Bronchial epithelial cell (primary cell): ENCODE results near the gene PREX1. TPM values are rescaled to one million over a fixed set of nuclear protein-coding genes. Genes with fewer than 3 reads are reported as not detected.

Source experiments
- DNase-seq: peaks from one replicate; pipeline ENCODE4 v3.0.0-alpha.2; 2010; ENCODE audit warnings: low read depth
- FAIRE-seq: peaks from 2 replicates; lab custom pipeline; 2011; peaks lifted over from hg19 to GRCh38; lab: Jason Lieb, UNC
- H3K27me3 ChIP-seq: 2 replicates; pipeline ENCODE4 v1.5.1; 2011; ENCODE audit warnings: low read length; ENCODE audit not compliant: control insufficient read depth, insufficient read depth
- H3K36me3 ChIP-seq: 2 replicates; pipeline ENCODE4 v1.5.1; 2011; ENCODE audit warnings: low read length; ENCODE audit not compliant: control insufficient read depth, insufficient read depth
- H3K4me3 ChIP-seq: 2 replicates; pipeline ENCODE4 v1.5.1; 2011; ENCODE audit warnings: mild to moderate bottlenecking, low read depth, low read length, control low read depth
- total RNA-seq: library from RNA; depleted of rRNA; stranded (reverse); fragments of >200 nt; gene quantifications from 2 replicates; pipeline ENCODE4 v1.2.1, GENCODE V29; 2014
- TF ChIP-seq, protein P1 (sequence below): IDR thresholded peaks from 2 replicates; pipeline ENCODE4 v1.5.1; 2011; ENCODE audit warnings: mild to moderate bottlenecking, moderate library complexity, low read length, control low read depth, inconsistent platforms; ENCODE audit not compliant: insufficient read depth, severe bottlenecking

PREX1 gene
- total RNA-seq, 1 donor from 2014 or later = under 0.01 TPM

DNA sequence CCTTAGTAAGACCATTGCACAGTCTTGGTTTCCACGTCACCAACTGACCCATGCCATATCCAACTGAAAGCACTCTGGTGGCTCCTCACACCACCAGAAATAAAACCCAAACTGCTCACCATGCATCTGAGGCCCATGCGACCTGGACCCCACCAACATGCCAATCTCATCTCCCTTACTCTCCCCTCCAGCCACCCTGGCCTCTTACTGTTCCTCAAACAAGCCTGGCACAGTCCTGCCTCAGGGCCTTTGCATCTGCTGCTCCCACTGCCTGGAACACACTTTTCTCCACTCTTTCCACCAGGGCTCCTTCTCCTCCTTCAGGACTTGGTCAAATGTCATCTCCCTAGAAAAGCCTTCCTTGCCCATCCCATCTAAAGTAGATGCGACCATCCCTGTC, 8.7 kb downstream of the PREX1 start:
- no peak overlapping the region for H3K4me3 ChIP-seq
- peaks cover 3% of the 10 kb centered on the region for H3K27me3 ChIP-seq
- DNase-seq (no peak), FAIRE-seq (no peak)
- H3K36me3 ChIP-seq = no peaks in the 10 kb centered on the region
- TF ChIP-seq, protein P1, sequence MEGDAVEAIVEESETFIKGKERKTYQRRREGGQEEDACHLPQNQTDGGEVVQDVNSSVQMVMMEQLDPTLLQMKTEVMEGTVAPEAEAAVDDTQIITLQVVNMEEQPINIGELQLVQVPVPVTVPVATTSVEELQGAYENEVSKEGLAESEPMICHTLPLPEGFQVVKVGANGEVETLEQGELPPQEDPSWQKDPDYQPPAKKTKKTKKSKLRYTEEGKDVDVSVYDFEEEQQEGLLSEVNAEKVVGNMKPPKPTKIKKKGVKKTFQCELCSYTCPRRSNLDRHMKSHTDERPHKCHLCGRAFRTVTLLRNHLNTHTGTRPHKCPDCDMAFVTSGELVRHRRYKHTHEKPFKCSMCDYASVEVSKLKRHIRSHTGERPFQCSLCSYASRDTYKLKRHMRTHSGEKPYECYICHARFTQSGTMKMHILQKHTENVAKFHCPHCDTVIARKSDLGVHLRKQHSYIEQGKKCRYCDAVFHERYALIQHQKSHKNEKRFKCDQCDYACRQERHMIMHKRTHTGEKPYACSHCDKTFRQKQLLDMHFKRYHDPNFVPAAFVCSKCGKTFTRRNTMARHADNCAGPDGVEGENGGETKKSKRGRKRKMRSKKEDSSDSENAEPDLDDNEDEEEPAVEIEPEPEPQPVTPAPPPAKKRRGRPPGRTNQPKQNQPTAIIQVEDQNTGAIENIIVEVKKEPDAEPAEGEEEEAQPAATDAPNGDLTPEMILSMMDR = no peak

GRCh38 chr20:48818481-48818987, 9.3 kb downstream of the PREX1 start:
- no peak for DNase-seq
- H3K27me3 ChIP-seq = peaks cover 3% of the 10 kb centered on the region
- TF ChIP-seq, protein P1 = no peak
- no peaks in the 10 kb centered on the region for H3K36me3 ChIP-seq
- no peak for FAIRE-seq
- no peak overlapping the region for H3K4me3 ChIP-seq

DNA sequence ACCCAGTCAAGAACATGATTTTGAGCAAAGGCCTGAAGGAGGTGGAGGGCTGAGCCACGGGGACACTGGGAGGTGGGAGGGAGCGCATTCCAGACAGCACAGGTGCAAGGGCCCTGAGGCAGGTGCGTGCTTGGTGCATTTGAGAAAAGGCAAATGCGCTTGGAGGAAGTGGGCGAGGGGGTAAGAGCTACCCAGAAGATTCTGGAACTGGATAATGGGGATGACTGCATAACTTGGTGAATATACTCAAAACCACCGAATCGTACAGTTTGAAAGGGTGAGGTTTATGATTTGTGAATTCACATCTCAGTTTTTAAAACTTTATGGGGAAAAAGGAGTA, 9.8 kb downstream of the PREX1 start:
- Histone ChIP-seq H3K4me3 (no peak overlapping the region), H3K36me3 (no peaks in the 10 kb centered on the region), H3K27me3 (peaks cover 3% of the 10 kb centered on the region)
- FAIRE-seq (no peak), DNase-seq (no peak)
- TF ChIP-seq, protein P1 = no peak

GRCh38 chr20:48817367-48818030, 10.3 kb downstream of the PREX1 start:
- Histone ChIP-seq H3K27me3 (peaks cover 3% of the 10 kb centered on the region), H3K4me3 (no peak overlapping the region), H3K36me3 (no peaks in the 10 kb centered on the region)
- TF ChIP-seq, protein P1 = no peak
- FAIRE-seq (no peak), DNase-seq (no peak)

GRCh38 chr20:48816282-48817205, 11.3 kb downstream of the PREX1 start:
- Histone ChIP-seq H3K27me3 (peaks cover 3% of the 10 kb centered on the region), H3K4me3 (no peak overlapping the region), H3K36me3 (no peaks in the 10 kb centered on the region)
- FAIRE-seq (no peak), DNase-seq (no peak)
- TF ChIP-seq, protein P1 = no peak
